ENCODE data around the gene ZNF879. TPM values are rescaled to one million over a fixed set of nuclear protein-coding genes. Genes with fewer than 3 reads are reported as not detected.

The ZNF879 gene
- total and polyA plus RNA-seq, 2 of the 13 experiments (the other 11 are each of a cell fraction or from before 2014, with no cell fraction given) = 0.83 to 2.8 TPM

- TF ChIP-seq ZNF740 (CRISPR knock-in tag; IDR thresholded peaks at IDR 0.05) (no peak), ZFY (CRISPR knock-in tag; IDR thresholded peaks at IDR 0.05) (peak; percentile 93), ZNF615 (CRISPR knock-in tag; IDR thresholded peaks at IDR 0.05; ENCODE audit: borderline replicate concordance) (no peak), EP300 (IDR thresholded peaks at IDR 0.05; ENCODE audit: low read depth in 2 of 2, low read length in 2 of 2) (no peak), EP300 (CRISPR knock-in tag; IDR thresholded peaks at IDR 0.05; ENCODE audit: borderline replicate concordance) (no peak), WIZ (CRISPR knock-in tag; IDR thresholded peaks at IDR 0.05) (no peak), ZNF501 (CRISPR knock-in tag; IDR thresholded peaks at IDR 0.05) (peak; percentile 64; the same call in 1 of the 2 replicates), ZBTB8A (CRISPR knock-in tag; IDR thresholded peaks at IDR 0.05; ENCODE audit: borderline replicate concordance, low read depth) (no peak), STAT6 (CRISPR knock-in tag; IDR thresholded peaks at IDR 0.05; ENCODE audit: borderline replicate concordance) (no peak), ZBTB26 (CRISPR knock-in tag; IDR thresholded peaks at IDR 0.05; ENCODE audit: borderline replicate concordance) (no peak), ZNF589 (CRISPR knock-in tag; conservative IDR thresholded peaks at IDR 0.05) (no peak), ZNF570 (CRISPR knock-in tag; IDR thresholded peaks at IDR 0.05; ENCODE audit: borderline replicate concordance) (no peak), ZNF614 (CRISPR knock-in tag; IDR thresholded peaks at IDR 0.05; ENCODE audit: borderline replicate concordance) (no peak), ZBTB44 (CRISPR knock-in tag; IDR thresholded peaks at IDR 0.05) (no peak), NR2F1 (CRISPR knock-in tag; IDR thresholded peaks at IDR 0.05) (no peak), ZNF484 (CRISPR knock-in tag; IDR thresholded peaks at IDR 0.05; ENCODE audit: borderline replicate concordance, low read depth) (no peak), ZNF567 (CRISPR knock-in tag; IDR thresholded peaks at IDR 0.05; ENCODE audit: borderline replicate concordance) (no peak), MAX (IDR thresholded peaks at IDR 0.05) (peak; percentile 62; the same call in 1 of the 2 replicates), ZSCAN21 (CRISPR knock-in tag; IDR thresholded peaks at IDR 0.05; ENCODE audit: borderline replicate concordance) (0 out of 2 replicates have a peak, but pooled peaks have one; percentile 19), SMAD1 (CRISPR knock-in tag; IDR thresholded peaks at IDR 0.05; ENCODE audit: borderline replicate concordance, low read depth) (no peak)
Observed at GRCh38 chr5:179023528-179024189, at the start of gene ZNF879 (continued).
